NT2/D1 (cell line): ENCODE data around the gene KBTBD13.

ENCODE experiments used
- YY1 ChIP-seq: IDR thresholded peaks from 2 replicates; pipeline ENCODE4 v1.6.1; 2011; ENCODE audit not compliant: insufficient read length, insufficient read depth
- ZNF274 ChIP-seq: IDR thresholded peaks from 2 replicates; pipeline ENCODE4 v1.6.1; 2011; ENCODE audit warnings: mild to moderate bottlenecking, low read depth, low read length

GRCh38 chr15:65041787-65042186, 34.8 kb upstream of the KBTBD13 start:
- TF ChIP-seq YY1 (no peak), ZNF274 (no peak)
